ENCODE results near the gene NAP1L4.
"Not testable (repeated sequence)": the region's sequence is repeated elsewhere in the genome, so short reads cannot be mapped to it uniquely, and the experiment has no call there.

NAP1L4 gene

DNA sequence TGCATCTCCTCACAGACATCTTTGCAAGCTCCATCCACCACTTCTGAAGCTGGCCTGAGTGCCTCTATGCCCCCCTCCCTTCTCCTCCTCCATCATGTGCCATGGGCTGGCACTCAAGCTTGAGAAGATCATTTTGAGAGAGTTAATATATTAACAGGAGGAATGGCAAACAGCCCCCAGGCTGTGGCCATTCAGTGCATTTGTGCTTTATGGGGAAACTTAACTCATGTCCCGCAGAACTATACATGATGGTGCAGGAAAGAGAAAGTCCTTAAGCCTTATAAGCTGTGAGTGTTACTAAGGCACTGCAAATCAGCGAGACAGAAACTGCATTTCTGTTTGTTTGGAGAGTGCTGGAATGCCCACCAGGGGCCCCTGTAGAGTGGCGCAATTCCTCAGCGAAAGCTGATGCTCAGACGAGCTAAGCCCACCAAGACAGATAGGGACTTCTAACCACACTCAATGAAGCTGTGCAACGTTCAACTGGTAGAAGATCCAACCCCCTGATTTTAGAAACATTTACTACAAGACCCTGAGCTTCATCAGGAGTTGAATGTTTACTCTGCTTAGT is 36.1 kb downstream of the NAP1L4 start:
- peak; percentile 2 for DNase-seq

DNA sequence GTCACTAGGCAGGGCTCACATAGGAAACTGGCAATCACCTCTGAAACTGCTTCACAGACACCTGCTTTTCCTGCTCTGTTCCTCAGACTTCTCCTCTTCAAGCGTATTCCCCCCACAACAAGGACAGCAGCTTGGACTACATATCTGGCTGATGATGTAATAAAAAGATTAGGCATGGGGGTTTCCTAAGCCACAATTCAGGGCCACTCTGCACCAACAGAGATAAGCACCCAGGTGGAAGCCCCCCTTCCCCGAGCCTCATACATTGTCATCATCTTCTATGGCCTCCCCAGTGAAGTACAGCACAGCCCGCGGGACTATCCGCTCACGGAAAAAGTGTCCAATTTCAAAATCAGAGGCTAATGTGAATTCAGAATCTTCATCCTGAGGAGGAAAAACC is 37.9 kb downstream of the NAP1L4 start:
- no peak for DNase-seq

DNA sequence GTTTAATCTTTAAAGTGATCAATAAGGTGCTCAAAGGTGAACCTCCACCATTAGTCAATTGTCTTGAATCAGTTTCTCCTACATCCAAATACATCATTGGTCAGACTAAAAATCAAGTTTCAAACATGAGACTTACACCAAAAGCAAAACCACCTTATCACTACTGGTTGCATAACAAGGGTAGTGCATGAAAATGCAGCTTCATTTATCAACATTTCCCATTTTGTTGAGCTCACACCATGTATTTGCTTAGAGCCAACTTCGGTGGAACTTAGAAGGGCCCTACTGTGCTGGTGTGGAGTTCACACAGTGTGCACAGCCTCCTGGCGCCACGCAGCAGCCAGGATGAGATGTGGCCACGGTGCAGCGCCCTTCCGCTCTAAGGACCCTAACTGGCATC is 39.8 kb downstream of the NAP1L4 start:
- DNase-seq = no peak

DNA sequence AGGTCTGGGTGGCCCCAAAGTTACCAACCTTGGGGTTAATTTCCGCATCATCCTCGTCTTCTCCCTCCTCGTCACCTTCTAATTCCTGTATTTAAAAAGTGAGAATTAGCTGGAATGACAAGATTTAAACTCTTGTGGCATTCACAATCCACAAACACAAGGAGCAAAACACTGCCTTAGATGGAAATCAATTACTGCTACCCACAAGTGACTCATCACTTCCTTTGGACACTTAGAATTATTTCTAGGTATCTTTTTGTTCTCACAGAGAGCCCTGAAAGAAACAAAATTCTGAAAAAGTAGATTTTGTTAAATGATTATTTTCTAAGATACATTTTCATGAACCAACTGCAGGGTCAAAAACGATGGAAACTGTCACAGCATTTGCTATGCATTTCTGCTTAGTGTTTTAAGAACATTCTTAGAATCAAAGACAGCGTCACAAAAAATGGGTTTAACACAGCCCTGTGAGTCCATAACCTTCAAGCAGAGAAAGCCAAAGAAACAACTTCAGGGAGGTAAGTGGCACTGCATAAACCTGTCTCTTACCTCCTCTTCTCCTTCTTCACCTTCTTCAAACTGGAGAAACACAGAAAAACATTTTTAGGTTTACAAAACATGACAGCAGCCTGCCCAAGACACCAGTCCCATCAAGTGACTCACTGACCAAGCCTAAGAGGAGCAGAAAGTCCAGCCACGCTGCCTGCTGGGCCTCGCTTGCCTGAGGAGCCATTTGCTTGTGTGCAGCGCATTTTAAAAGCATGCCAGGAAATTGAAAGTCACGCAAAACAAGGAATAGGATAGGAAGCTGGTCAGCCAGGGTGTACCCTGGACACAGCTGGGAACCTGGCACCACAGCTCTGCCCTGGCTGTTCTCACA is 40.7 kb downstream of the NAP1L4 start:
- peak; percentile 29 for DNase-seq

- DNase-seq = no peak
These were observed 41.3 kb downstream of the NAP1L4 start for GRCh38 chr11:2950825-2951224.

DNA sequence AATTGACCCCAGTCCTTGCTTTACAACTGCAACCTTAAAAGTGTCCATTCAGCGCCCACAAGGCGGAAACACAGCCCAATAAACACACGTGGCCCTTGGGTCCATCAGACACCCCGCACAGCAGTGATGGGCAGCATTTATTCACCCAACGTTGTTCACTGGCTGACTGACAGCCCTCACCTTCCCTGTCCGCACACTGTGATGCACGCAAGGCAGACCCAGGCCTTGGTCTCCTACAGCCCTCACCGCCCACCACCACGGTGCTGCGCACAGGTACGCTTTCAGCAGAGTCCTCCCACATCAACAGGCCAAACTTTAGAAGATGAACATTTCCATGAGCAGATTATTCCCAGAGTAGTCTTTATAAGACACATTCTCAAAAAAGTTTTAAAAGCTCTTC is 42.2 kb downstream of the NAP1L4 start:
- no peak for DNase-seq

DNA sequence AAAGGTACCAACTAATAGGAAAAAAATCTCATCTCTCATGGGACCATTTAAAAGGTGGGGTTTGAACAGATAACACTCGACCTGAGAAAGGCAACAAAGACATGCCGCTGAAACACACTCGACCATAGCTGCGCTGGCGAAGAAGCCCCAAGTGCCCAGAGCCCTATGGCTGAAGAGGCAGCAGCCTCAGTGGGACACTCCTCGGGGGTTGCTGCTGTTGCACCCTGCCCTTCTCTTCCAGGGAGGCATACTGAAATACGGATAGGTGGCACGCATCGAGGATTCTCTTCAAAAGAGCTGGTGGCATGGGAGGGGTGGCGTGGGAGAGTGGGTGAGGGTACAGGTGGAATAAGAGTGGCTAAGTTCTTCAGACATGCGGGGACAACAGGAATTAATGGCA is 44.4 kb downstream of the NAP1L4 start:
- DNase-seq = no peak

DNA sequence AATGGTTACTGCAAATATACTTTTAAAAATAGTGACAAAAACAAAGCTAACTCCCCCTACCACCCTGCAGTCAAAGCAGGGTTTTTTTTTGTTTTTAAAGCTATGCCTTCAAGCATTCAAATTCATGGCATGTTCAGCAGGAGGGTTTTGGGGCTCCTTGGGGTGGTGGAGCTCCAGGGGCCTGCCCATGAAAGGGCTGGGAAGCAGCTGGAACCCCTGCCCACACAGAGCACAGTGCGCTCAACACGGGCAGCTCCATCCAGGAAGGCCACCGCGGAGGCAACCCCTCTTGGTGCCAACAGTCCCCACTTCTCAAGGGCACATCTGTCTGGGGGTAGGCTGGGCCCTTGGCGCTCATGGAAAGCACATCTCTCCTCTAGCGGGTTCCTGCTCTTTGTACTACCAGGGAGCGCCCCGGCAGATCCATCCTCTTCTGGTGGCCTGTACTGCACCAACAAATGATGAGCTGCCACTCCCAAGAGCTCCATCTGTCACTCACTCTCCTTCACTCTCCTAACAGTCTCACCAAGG is 46.3 kb downstream of the NAP1L4 start:
- no peak for DNase-seq

GRCh38 chr11:2945031-2945756 is 46.9 kb downstream of the NAP1L4 start:
- peak; percentile 42 for DNase-seq

- no peak for DNase-seq
These were observed 47.6 kb downstream of the NAP1L4 start for GRCh38 chr11:2944530-2944929.

GRCh38 chr11:2943711-2944118 is 48.4 kb downstream of the NAP1L4 start:
- DNase-seq = no peak

DNA sequence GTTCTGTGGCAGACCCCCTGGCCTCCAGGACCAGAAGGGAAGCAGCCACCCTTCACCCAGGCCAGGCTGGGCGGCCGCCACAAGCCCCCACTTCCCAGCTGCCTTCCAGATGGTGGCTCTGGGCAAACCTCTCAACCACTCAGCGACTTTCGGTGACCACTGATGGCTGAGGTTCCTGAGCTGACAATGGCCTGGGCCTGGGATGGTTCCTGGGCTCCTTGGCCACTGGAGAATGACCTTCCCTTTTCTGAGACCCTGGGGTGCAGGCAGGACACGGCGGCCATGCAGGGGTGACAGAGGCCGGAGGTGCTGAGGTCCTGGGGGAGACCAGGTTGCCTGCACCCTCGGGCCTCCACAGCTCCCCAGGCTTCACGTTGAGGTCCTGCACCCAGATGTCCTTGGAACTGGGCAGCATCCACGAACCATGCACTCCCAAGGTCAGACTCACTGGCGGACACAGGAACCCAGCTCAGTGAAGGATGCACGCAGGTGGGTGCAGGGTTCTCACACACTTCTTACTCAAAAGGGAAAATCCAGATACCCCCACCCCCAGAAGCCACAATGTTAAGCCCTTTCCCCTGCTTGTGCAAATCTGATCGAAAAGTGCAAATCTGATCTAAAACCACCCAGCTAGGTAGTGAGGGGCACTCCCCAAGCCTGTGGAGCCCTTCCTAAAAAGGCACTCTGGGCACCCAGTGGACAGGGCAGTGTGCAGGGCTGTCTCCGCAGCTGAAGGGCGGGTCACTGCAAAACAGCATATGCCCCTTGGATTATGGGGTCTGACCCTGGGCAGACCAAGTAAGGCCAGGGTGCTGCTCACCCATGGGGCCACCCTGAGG is 49.0 kb downstream of the NAP1L4 start:
- no peak for DNase-seq

- DNase-seq = no peak
These were observed 49.7 kb downstream of the NAP1L4 start for GRCh38 chr11:2942447-2942846.

GRCh38 chr11:2940921-2941821 is 51.0 kb downstream of the NAP1L4 start:
- DNase-seq = no peak

GRCh38 chr11:2940147-2940920 is 51.8 kb downstream of the NAP1L4 start:
- DNase-seq = no peak

GRCh38 chr11:2938458-2939418 is 53.4 kb downstream of the NAP1L4 start:
- not testable (repeated sequence) for DNase-seq

DNA sequence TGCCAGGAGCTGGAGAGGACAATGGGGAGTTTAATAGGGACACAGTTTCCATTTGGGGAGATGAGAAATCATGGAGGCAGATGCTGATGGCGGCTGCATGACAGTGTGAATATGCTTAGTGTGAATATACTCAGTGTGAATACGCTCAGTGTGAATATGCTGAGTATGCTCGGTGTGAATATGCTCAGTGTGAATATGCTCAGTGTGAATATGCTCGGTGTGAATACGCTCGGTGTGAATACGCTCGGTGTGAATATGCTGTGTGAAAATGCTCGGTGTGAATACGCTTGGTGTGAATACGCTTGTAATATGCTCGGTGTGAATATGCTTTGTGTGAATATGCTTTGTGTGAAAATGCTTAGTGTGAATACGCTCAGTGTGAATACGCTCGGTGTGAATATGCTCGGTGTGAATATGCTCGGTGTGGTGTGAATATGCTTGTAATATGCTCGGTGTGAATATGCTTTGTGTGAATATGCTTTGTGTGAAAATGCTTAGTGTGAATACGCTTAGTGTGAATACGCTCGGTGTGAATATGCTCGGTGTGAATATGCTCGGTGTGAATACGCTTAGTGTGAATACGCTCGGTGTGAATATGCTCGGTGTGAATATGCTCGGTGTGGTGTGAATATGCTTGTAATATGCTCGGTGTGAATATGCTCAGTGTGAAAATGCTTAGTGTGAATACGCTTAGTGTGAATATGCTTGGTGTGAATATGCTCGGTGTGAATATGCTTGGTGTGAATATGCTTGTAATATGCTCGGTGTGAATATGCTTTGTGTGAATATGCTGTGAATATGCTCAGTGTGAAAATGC is 54.3 kb downstream of the NAP1L4 start:
- DNase-seq = not testable (repeated sequence)

GRCh38 chr11:2934611-2935239 is 57.4 kb downstream of the NAP1L4 start:
- DNase-seq = no peak

All from kidney glomerular epithelial cell (primary cell).